ENCODE results near the gene CT47C1. TPM values are rescaled to one million over a fixed set of nuclear protein-coding genes. Genes with fewer than 3 reads are reported as not detected.

The CT47C1 gene
- total RNA-seq, 2 donors from 2014 or later, result not detected

DNA sequence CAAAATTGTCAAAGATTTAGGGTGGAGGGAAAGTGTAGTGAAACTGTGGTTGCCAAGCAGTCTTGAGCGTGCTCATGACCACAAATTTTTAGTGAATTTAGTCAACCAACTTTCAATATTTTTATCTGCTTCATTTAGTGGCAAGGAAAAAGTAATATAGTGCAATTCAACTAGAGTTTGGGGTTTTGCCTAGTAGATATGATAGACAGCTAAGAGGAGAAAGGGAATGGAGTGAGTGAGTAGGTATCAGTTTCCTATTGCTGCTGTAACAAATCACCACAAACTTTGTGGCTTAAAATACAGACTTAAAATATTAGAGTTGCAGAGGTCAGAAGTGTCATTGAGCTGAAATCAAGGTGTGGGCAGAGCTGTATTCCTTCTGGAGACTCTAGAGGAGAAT, 3.7 kb upstream of the CT47C1 start:
- Histone ChIP-seq H3K36me3 (no peaks in the 10 kb centered on the region), H3K9me3 (no peaks in the 10 kb centered on the region), H3K9ac (ENCODE audit: low read depth in 2 of 2, low read length in 2 of 2) (no peak overlapping the region), H3K27me3 (no peaks in the 10 kb centered on the region), H3K27ac (no peak overlapping the region), H3K4me1 (no peaks in the 10 kb centered on the region), H3K4me3 (no peak overlapping the region)
- TF ChIP-seq, protein P1, sequence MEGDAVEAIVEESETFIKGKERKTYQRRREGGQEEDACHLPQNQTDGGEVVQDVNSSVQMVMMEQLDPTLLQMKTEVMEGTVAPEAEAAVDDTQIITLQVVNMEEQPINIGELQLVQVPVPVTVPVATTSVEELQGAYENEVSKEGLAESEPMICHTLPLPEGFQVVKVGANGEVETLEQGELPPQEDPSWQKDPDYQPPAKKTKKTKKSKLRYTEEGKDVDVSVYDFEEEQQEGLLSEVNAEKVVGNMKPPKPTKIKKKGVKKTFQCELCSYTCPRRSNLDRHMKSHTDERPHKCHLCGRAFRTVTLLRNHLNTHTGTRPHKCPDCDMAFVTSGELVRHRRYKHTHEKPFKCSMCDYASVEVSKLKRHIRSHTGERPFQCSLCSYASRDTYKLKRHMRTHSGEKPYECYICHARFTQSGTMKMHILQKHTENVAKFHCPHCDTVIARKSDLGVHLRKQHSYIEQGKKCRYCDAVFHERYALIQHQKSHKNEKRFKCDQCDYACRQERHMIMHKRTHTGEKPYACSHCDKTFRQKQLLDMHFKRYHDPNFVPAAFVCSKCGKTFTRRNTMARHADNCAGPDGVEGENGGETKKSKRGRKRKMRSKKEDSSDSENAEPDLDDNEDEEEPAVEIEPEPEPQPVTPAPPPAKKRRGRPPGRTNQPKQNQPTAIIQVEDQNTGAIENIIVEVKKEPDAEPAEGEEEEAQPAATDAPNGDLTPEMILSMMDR (IDR thresholded peaks at IDR 0.05), result no peak
- intact Hi-C loops (cut with DNase I), result loop anchor here (5.0 kb wide), 1 partner anchor 227 kb away; no protein-coding TSS in a partner anchor
- DNase-seq, result no peak

DNA sequence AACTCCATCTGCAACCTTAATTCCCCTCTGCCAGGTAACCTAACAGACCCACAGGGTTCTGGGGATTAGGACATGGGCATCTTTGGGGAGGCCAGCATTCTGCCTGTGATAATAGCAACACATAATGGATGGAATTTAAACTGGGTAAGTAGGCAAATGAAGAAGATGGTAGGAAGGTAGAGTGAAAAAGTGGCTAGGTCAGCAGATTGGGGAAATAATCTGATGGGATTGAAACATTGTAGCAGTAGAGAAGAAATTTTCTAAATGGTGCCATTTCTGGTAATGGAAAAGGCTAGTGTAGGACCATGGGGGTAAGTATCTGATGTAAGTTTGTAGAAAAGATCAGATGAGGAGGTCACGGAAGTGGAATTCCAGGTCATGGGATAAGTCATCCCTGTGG, 3.0 kb upstream of the CT47C1 start:
- H3K27me3 ChIP-seq, result no peaks in the 10 kb centered on the region
- TF ChIP-seq, protein P1 (IDR thresholded peaks at IDR 0.05), result no peak
- H3K9me3 ChIP-seq, result no peaks in the 10 kb centered on the region
- H3K36me3 ChIP-seq, result no peaks in the 10 kb centered on the region
- no peaks in the 10 kb centered on the region for H3K4me1 ChIP-seq
- no peak overlapping the region for H3K4me3 ChIP-seq
- DNase-seq, result no peak
- intact Hi-C loops (cut with DNase I), result loop anchor here (5.0 kb wide), 1 partner anchor 227 kb away; no protein-coding TSS in a partner anchor
- H3K27ac ChIP-seq, result no peak overlapping the region
- no peak overlapping the region for H3K9ac ChIP-seq (ENCODE audit: low read depth in 2 of 2, low read length in 2 of 2)

DNA sequence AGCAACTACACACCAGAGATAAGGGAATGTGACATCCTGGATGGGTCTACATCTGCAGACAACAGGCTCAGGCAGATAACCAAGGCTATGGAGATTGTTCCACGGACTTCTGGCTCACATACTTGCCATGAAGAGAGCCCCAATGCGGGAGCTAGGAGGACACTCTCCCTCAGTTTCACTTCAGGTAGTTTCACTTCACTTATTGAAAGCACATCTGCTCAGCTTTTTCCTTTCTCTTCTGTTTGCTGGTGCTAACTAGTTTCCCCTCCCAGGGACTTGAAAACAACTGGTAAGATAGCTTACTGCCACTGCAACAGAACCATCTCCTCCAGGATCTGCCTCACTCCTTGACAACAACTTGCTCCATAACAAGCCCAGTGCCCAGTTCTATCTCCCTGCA, 1.4 kb upstream of the CT47C1 start:
- TF ChIP-seq, protein P1 (IDR thresholded peaks at IDR 0.05), result no peak
- intact Hi-C loops (cut with DNase I), result no loop called here
- Histone ChIP-seq H3K36me3 (no peaks in the 10 kb centered on the region), H3K4me1 (no peaks in the 10 kb centered on the region), H3K27ac (no peak overlapping the region), H3K9ac (ENCODE audit: low read depth in 2 of 2, low read length in 2 of 2) (no peak overlapping the region), H3K9me3 (no peaks in the 10 kb centered on the region), H3K27me3 (no peaks in the 10 kb centered on the region), H3K4me3 (no peak overlapping the region)
- no peak for DNase-seq

DNA sequence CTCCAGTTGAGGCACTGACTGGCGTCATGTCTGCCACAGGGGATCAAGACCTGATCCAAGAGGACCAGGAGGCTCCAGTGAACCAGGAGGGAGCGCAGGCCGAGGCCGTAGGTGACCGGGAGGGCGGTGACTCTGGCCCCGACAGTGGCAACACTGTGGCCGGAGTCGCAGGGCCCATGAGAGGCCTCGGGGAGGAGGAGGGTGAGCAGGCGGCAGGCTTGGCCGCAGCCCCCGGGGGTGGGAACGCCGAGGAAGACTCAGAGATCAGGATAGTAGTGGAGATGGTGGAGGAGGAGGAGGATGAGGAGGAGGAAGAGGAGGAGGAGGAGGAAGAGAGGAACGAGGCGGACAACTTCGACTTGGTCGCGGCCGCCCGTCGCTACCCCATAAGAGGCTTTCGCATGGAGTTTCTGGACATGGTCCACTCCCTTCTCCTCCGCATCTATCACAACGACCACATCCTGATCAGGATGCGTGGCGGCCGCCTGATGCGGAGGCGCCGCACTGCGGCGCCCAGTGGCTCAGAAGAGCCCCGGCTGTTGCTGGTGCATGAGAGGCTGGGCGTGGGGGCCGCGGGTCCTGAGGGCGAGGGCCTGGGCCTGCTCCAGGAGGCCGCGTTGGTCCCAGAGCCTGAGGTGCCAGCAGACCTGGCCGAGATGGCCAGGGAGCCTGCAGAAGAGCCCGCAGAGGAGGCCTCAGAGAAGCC, 560 bp downstream of the CT47C1 start:
- no peaks in the 10 kb centered on the region for H3K4me1 ChIP-seq
- no peak overlapping the region for H3K4me3 ChIP-seq
- H3K36me3 ChIP-seq, result no peaks in the 10 kb centered on the region
- no peak overlapping the region for H3K9ac ChIP-seq (ENCODE audit: low read depth in 2 of 2, low read length in 2 of 2)
- H3K27ac ChIP-seq, result no peak overlapping the region
- no peaks in the 10 kb centered on the region for H3K27me3 ChIP-seq
- intact Hi-C loops (cut with DNase I), result no loop called here
- no peaks in the 10 kb centered on the region for H3K9me3 ChIP-seq
- DNase-seq, result no peak
- TF ChIP-seq, protein P1 (IDR thresholded peaks at IDR 0.05), result no peak

DNA sequence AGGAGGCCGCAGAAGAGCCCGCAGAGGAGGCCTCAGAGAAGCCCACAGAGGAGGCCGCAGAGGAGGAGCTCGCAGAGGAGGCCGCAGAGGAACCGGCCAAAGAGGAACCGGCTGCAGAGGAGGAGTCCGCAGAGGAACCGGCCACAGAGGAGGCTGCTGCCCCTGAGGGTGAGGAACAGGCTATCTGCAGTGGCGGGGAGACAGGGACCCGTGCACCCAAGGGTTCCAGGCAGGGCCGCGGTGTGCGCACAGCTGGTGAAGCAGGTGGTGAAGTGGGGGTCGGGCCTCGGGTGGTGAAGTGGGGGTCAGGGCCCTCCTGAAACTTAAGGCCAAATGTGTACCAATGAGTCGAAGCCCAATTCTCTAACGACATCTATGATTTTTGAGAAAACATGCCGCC, 1.1 kb downstream of the CT47C1 start:
- no peaks in the 10 kb centered on the region for H3K27me3 ChIP-seq
- no peaks in the 10 kb centered on the region for H3K4me1 ChIP-seq
- no peak overlapping the region for H3K27ac ChIP-seq
- DNase-seq, result no peak
- TF ChIP-seq, protein P1 (IDR thresholded peaks at IDR 0.05), result no peak
- no peak overlapping the region for H3K9ac ChIP-seq (ENCODE audit: low read depth in 2 of 2, low read length in 2 of 2)
- intact Hi-C loops (cut with DNase I), result no loop called here
- no peaks in the 10 kb centered on the region for H3K36me3 ChIP-seq
- H3K4me3 ChIP-seq, result no peak overlapping the region
- no peaks in the 10 kb centered on the region for H3K9me3 ChIP-seq

Measured in colonic mucosa (tissue), 4 donors.